Smooth muscle cell (in vitro differentiated cells): ENCODE data around the gene TSC22D1. TPM values are rescaled to one million over a fixed set of nuclear protein-coding genes. Genes with fewer than 3 reads are reported as not detected.

Source experiments
- DNase-seq: peaks from one replicate; lab custom pipeline; 2025; ENCODE audit not compliant: unreplicated experiment; lab: John Stamatoyannopoulos, UW
- H2AFZ ChIP-seq: fragments of 200-600 bp; sonication (generic); 2 replicates; pipeline ENCODE4 v1.6.0; 2016; ENCODE audit warnings: antibody characterized with exemption, low read depth, mild to moderate bottlenecking
- H3F3A ChIP-seq: fragments of 200-600 bp; sonication (generic); 2 replicates; pipeline ENCODE4 v1.6.0; 2017; ENCODE audit warnings: antibody characterized with exemption, low read depth
- H3K27ac ChIP-seq: fragments of 200-600 bp; sonication (generic); 2 replicates; pipeline ENCODE4 v1.5.1; 2016; ENCODE audit warnings: low read depth, mild to moderate bottlenecking
- H3K27me3 ChIP-seq: fragments of 200-600 bp; sonication (generic); 2 replicates; pipeline ENCODE4 v1.6.1; 2016; ENCODE audit warnings: low read depth, mild to moderate bottlenecking
- H3K36me3 ChIP-seq: fragments of 200-600 bp; sonication (generic); 2 replicates; pipeline ENCODE4 v1.5.1; 2016; ENCODE audit warnings: low read depth
- H3K4me1 ChIP-seq: fragments of 200-600 bp; sonication (generic); 2 replicates; pipeline ENCODE4 v1.5.1; 2016; ENCODE audit warnings: low read depth
- H3K4me2 ChIP-seq: fragments of 200-600 bp; sonication (generic); 2 replicates; pipeline ENCODE4 v1.6.0; 2016; ENCODE audit warnings: mild to moderate bottlenecking
- H3K4me3 ChIP-seq: fragments of 200-600 bp; sonication (generic); 2 replicates; pipeline ENCODE4 v1.5.1; 2016; ENCODE audit warnings: mild to moderate bottlenecking
- H3K79me2 ChIP-seq: fragments of 200-600 bp; sonication (generic); 2 replicates; pipeline ENCODE4 v1.6.0; 2016; ENCODE audit warnings: low read depth, mild to moderate bottlenecking
- H3K9ac ChIP-seq: fragments of 200-600 bp; sonication (generic); 2 replicates; pipeline ENCODE4 v1.6.0; 2016; ENCODE audit warnings: low read depth
- H3K9me3 ChIP-seq: fragments of 200-600 bp; sonication (generic); replicated peaks from 2 replicates; pipeline ENCODE4 v1.5.1; 2016; ENCODE audit warnings: low read depth
- H4K20me1 ChIP-seq: fragments of 200-600 bp; sonication (generic); 2 replicates; pipeline ENCODE4 v1.6.0; 2016; ENCODE audit warnings: low read depth
- CTCF ChIP-seq: fragments of 200-600 bp; sonication (generic); IDR thresholded peaks from 2 replicates; pipeline ENCODE4 v1.5.1; 2017; ENCODE audit warnings: borderline replicate concordance, mild to moderate bottlenecking, antibody characterized with exemption; ENCODE audit not compliant: insufficient read depth, poor library complexity, severe bottlenecking
- WGBS: methylation state at CpG from one replicate; pipeline ENCODE4 v1.1.7; 2016; ENCODE audit warnings: low lambda C conversion rate; 5-methylcytosine and 5-hydroxymethylcytosine counted together
- polyA plus RNA-seq: library from polyadenylated mRNA; unstranded; fragments of >200 nt; fragmentation: Nextera tagmentation; extraction: Ambion mirVana; gene quantifications from 2 replicates; pipeline ENCODE4 v1.2.1, GENCODE V29; 2016
- total RNA-seq: library from RNA; depleted of rRNA; stranded (reverse); fragments of >200 nt; gene quantifications from 2 replicates; pipeline ENCODE4 v1.2.3, GENCODE V29; 2014

TSC22D1 gene
- total and polyA plus RNA-seq, 2 experiments from 2014 or later = 117 to 159 TPM

DNA sequence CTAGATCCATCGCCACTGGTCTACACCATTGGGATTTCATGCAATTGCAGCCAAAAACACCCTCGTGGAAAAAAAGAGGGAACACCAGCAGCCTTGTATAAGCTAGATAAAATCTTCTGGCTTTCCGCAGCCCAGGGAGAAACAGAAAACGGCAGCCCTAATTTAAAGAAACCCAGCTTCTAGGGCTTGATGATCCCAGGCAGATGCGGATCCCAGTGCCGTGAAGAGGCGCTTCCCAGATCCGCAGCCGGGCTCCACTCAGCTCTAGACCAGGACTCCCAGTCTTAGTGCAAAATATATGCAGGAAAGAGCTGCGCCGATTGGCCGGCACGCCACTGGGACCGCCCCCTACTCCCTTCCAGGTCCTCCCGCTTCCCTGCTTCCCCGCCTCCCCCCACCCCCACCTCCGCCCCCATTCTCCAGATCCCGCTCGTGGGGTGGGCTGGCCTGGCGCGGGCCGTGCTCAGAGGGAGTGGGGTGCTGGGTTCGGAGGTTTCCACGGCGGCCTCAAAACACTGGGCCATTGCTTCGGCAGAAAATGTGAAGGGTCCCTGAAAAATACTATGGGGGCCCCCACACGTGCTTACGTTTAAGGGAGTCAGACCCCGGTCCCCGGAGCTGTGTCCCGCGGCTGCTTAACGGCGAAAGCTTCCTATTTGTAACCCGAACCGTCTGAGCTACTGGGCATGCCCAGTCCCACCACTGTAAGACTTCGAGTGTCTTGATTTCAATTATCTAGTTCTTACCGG lies 139.4 kb downstream of the TSC22D1 start:
- Histone ChIP-seq H3K4me3 (peak overlapping the region; percentile 97), H3K27ac (peak overlapping the region; percentile 97), H3K4me1 (peaks cover 27% of the 10 kb centered on the region), H3F3A (peaks cover 20% of the 10 kb centered on the region), H3K36me3 (no peaks in the 10 kb centered on the region), H3K9ac (peak overlapping the region; percentile 98), H3K27me3 (no peaks in the 10 kb centered on the region), H4K20me1 (peaks cover 63% of the 10 kb centered on the region), H3K4me2 (peak overlapping the region; percentile 91), H2AFZ (no peak overlapping the region), H3K9me3 (no peaks in the 10 kb centered on the region), H3K79me2 (peaks cover 10% of the 10 kb centered on the region)
- 1% methylated on average over 32 of the region's 38 CpGs for WGBS
- DNase-seq = peak; percentile 94
- no peak for TF ChIP-seq CTCF

DNA sequence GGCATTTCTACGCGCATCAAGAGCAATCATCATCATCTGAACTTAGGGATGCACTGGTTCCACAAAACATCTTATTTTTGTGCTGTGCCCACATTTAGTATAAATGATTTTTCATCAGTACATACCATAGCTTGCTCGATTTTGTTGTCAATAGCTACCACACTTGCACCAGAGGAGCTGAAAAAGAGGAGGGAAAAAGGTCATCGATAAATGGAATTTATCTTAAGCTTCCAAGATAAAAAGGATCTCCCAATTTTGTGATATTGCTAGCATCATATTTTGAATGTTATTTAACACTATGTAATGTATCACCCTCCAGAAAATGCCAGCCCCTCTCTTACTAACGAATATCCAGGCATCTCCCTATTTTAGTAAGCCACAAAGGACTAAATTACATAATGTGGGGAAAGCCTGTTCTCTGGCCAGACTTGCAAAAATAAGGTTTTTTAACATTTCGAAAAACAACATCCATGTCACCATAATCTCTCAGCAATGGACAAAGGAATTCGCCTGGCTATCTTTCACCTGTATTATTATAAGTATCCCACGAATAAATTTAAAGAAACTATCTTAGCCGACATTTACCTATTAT lies 140.1 kb downstream of the TSC22D1 start:
- Histone ChIP-seq H3K4me2 (peak overlapping the region; percentile 91), H3K27me3 (no peaks in the 10 kb centered on the region), H3K9me3 (no peaks in the 10 kb centered on the region), H3F3A (peaks cover 18% of the 10 kb centered on the region), H3K4me3 (peak overlapping the region; percentile 97), H3K4me1 (peaks cover 27% of the 10 kb centered on the region), H3K9ac (peak overlapping the region; percentile 98), H3K36me3 (no peaks in the 10 kb centered on the region), H3K27ac (peak overlapping the region; percentile 97), H4K20me1 (peaks cover 58% of the 10 kb centered on the region), H2AFZ (no peak overlapping the region), H3K79me2 (peaks cover 10% of the 10 kb centered on the region)
- TF ChIP-seq CTCF = no peak
- WGBS = under 1% methylated on average over 9 of the region's 9 CpGs
- DNase-seq = no peak

- peak overlapping the region; percentile 97 for H3K27ac ChIP-seq
- peak overlapping the region; percentile 97 for H3K4me3 ChIP-seq
- H4K20me1 ChIP-seq = peaks cover 52% of the 10 kb centered on the region
- peaks cover 27% of the 10 kb centered on the region for H3K4me1 ChIP-seq
- H3K9me3 ChIP-seq = no peaks in the 10 kb centered on the region
- peak overlapping the region; percentile 29 for H2AFZ ChIP-seq
- TF ChIP-seq CTCF = no peak
- H3K9ac ChIP-seq = peak overlapping the region; percentile 98
- peak overlapping the region; percentile 91 for H3K4me2 ChIP-seq
- H3K36me3 ChIP-seq = no peaks in the 10 kb centered on the region
- DNase-seq = peak; percentile 75
- H3F3A ChIP-seq = peaks cover 14% of the 10 kb centered on the region
- H3K79me2 ChIP-seq = peaks cover 10% of the 10 kb centered on the region
- under 1% methylated on average over 51 of the region's 51 CpGs for WGBS
- no peaks in the 10 kb centered on the region for H3K27me3 ChIP-seq
These were observed 140.8 kb downstream of the TSC22D1 start for GRCh38 chr13:44435142-44435918.
